Upper lobe of left lung (tissue), 4 donors: ENCODE results near the gene GRID1.

Experiments
- CTCF ChIP-seq, 6 experiments: fragments of 450-650 bp in 4 of 6; fragments of 200-600 bp in 2 of 6; sonication (generic) in 2 of 6; IDR thresholded peaks; one replicate each; pipeline ENCODE4 v1.5.1; 2016 to 2019; ENCODE audit warnings: antibody characterized with exemption in 6 of 6
- EP300 ChIP-seq, 4 donors: sonication (generic); formaldehyde crosslinking; IDR thresholded peaks; one replicate each; pipeline ENCODE4 v1.5.1; 2017; ENCODE audit warnings: antibody characterized with exemption in 4 of 4, control low read depth in 2 of 4
- POLR2A ChIP-seq, 4 donors: fragments of 450-650 bp; IDR thresholded peaks; one replicate each; pipeline ENCODE4 v1.5.1; 2016 to 2017; ENCODE audit warnings: antibody characterized with exemption in 4 of 4, mild to moderate bottlenecking in 2 of 4
- POLR2AphosphoS5 ChIP-seq, 2 donors: sonication (generic); formaldehyde crosslinking; IDR thresholded peaks; one replicate each; pipeline ENCODE4 v1.5.1; 2017; ENCODE audit warnings: antibody characterized with exemption in 2 of 2

- TF ChIP-seq CTCF (IDR thresholded peaks at IDR 0.05) (no peak), POLR2AphosphoS5 (IDR thresholded peaks at IDR 0.05) (no peak), EP300 (IDR thresholded peaks at IDR 0.05) (no peak), POLR2A (IDR thresholded peaks at IDR 0.05) (no peak)
Observed at GRCh38 chr10:86362129-86362527, 4.5 kb downstream of the GRID1 start.
